ENCODE results near the gene GPC5.

- TF ChIP-seq, protein P1, sequence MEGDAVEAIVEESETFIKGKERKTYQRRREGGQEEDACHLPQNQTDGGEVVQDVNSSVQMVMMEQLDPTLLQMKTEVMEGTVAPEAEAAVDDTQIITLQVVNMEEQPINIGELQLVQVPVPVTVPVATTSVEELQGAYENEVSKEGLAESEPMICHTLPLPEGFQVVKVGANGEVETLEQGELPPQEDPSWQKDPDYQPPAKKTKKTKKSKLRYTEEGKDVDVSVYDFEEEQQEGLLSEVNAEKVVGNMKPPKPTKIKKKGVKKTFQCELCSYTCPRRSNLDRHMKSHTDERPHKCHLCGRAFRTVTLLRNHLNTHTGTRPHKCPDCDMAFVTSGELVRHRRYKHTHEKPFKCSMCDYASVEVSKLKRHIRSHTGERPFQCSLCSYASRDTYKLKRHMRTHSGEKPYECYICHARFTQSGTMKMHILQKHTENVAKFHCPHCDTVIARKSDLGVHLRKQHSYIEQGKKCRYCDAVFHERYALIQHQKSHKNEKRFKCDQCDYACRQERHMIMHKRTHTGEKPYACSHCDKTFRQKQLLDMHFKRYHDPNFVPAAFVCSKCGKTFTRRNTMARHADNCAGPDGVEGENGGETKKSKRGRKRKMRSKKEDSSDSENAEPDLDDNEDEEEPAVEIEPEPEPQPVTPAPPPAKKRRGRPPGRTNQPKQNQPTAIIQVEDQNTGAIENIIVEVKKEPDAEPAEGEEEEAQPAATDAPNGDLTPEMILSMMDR (conservative IDR thresholded peaks at IDR 0.05; ENCODE audit: low read depth, low read length), result no peak
- no peak for TF ChIP-seq EZH2 (IDR thresholded peaks at IDR 0.05; ENCODE audit: borderline replicate concordance, low read depth, low read length, poor library complexity, severe bottlenecking)
Observed at GRCh38 chr13:91470681-91471080, 72.3 kb downstream of the GPC5 start.

All from A673 (cell line).